ENCODE data around the gene ABCB11.

DNA sequence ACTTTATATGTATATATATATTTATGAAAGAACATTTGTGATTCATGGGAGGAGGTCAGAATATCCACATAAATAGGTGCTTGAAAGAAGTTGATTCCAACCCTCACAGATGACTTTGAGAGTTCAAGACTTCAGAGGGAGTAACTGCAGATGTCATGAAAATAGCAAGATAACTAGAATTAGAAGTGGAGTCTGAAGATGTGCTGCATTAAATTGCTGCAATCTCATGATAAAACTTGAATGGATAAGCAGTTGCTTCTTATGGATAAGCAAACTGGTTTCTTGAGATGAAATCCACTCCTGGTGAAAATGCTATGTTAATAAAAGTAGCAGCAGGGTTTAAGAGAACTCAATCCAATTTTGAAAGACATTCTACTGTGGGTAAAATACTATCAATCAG lies 89.8 kb downstream of the ABCB11 start:
- TF ChIP-seq CTCF (IDR thresholded peaks at IDR 0.05) (no peak), POLR2A (IDR thresholded peaks at IDR 0.05) (no peak)

All from thyroid gland (tissue), 4 donors.